Memory B cell (primary cell): ENCODE results near the gene NELFB.

ENCODE experiments used
- ATAC-seq: fragments of 150-1000 bp; cut with Tn5 transposase; 2 replicates; pipeline ENCODE4 v1.10.0; 2021; ENCODE audit warnings: low read depth, mild to moderate bottlenecking, moderate library complexity
- DNase-seq, 2 donors: peaks; one replicate each; pipeline ENCODE4 v3.0.0; 2022; ENCODE audit warnings: low spot score in 2 of 2
- H3K27ac Mint-ChIP-seq: one replicate; pipeline ENCODE4 v1.8.0; 2022; ENCODE audit warnings: mild to moderate bottlenecking, moderate library complexity, mixed read lengths
- H3K27me3 Mint-ChIP-seq: one replicate; pipeline ENCODE4 v1.8.0; 2022; ENCODE audit warnings: mixed read lengths
- H3K36me3 Mint-ChIP-seq: one replicate; pipeline ENCODE4 v1.8.0; 2022; ENCODE audit warnings: mild to moderate bottlenecking, mixed read lengths
- H3K4me1 Mint-ChIP-seq: one replicate; pipeline ENCODE4 v1.8.0; 2022; ENCODE audit warnings: mixed read lengths
- H3K4me3 Mint-ChIP-seq: one replicate; pipeline ENCODE4 v1.8.0; 2022; ENCODE audit warnings: mild to moderate bottlenecking, moderate library complexity, mixed read lengths
- H3K9me3 Mint-ChIP-seq: one replicate; pipeline ENCODE4 v1.8.0; 2022; ENCODE audit warnings: mixed read lengths

Gene NELFB

DNA sequence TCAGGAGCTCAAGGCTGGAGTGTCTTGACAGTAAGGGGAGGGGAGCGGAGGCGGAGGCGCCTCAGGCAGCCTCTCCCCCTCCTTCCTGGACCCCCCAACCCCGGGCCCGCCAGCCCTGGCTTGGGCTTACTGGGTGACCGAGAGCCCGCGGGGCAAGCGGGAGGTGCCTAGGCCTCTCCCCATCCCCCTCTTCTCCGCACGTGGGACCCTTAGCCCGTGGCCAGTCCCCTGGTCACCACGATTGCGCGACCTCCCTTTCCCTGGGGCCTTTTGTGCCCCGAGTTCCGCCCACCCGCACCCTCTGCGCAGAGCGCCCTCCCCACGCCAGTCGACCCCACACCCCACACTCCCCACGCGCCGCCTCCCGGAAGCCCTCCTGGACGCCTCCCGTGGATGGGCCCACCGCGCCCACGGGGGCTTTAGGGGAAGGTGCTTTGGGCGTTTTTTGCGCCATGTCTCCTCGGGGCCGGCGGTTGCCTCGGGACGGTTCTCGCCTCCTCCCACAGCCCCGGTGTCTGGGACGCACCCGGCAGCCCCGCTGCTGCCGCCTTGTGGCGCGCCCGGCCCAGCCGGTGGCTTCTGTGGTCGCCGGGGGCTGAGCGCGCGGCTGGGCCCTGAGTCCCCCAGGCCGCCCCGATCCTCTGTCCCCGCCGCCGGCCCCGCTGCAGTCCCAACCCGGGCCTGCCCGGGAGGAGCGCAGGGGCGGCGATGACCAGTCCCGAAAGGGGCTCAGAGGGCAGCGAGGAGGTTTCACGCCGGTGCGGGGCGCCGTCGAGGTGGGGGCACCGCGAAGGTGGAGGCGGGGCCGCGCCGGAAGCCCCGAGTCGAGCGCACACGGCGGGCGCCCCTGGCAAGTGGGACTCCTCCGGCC lies 25.6 kb downstream of the NELFB start:
- H3K27me3 Mint-ChIP-seq, result no peaks in the 10 kb centered on the region
- DNase-seq (no peak), ATAC-seq (peak; percentile 43)
- peaks cover 21% of the 10 kb centered on the region for H3K4me1 Mint-ChIP-seq
- no peaks in the 10 kb centered on the region for H3K9me3 Mint-ChIP-seq
- H3K27ac Mint-ChIP-seq, result no peak overlapping the region
- peaks cover 4% of the 10 kb centered on the region for H3K36me3 Mint-ChIP-seq
- no peak overlapping the region for H3K4me3 Mint-ChIP-seq

DNA sequence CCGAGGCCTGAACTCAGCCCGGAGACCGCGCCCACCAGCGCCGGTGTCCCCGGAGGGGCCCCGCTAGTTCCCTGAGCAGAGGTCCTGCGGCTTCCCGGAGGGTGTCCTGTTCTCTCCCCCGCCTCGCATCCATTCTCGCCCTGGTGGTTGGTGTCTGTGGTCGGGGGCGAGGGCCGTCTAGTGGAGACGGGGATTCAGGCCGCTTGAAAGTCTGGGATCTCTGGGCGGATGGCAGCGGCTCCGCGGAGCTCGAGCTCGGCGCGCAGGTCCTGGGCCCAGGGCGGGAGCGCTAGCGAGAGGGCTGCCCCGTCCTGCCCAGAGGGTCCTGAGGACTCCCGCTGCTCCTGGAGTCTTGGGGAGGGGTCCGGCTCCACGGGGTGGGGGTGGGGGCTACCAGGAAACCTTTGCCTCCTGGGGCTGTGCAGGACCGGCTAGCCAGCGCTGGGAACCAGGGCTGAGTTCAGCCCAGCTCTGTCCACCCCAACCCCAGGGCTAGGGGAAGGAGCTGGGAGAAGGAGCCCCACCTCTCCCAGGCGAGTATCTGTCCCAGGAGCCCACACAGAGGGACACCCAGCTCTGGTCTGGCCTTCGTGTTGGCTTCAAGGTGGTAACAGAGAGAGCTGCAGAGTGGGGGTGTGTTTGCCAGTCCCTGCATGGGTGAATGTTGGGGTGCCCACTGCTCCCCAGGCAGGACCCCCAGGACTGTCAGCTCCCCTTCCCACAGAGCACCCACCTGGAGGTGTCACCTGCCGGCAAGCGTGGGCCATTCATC lies 26.4 kb downstream of the NELFB start:
- no peaks in the 10 kb centered on the region for H3K27me3 Mint-ChIP-seq
- H3K4me3 Mint-ChIP-seq, result no peak overlapping the region
- peaks cover 20% of the 10 kb centered on the region for H3K4me1 Mint-ChIP-seq
- H3K27ac Mint-ChIP-seq, result peak overlapping the region; percentile 94
- H3K36me3 Mint-ChIP-seq, result peaks cover 4% of the 10 kb centered on the region
- ATAC-seq (no peak), DNase-seq (no peak)
- H3K9me3 Mint-ChIP-seq, result no peaks in the 10 kb centered on the region

DNA sequence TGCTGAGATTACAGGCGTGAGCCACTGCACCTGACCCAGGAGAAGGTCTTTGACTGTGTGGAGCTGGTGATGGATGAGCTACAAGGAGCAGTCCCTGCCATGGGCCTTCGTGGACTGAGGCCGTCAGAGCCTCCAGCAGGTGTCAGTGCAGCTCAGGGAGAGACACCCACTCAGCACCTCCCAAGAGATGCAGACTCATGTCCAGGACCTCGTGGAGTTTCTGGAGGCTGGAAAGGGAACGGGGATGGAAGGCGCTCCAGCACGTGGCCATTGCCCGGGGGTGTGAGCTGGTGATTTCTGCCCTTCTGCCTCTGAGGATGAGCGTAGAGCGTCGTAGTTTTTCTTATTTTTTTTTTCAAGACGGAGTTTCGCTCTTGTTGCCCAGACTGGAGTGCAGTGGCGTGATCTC lies 31.9 kb downstream of the NELFB start:
- DNase-seq, result no peak
- Mint-ChIP-seq H3K27ac (peak overlapping the region; percentile 71), H3K4me3 (peak overlapping the region; percentile 58)

DNA sequence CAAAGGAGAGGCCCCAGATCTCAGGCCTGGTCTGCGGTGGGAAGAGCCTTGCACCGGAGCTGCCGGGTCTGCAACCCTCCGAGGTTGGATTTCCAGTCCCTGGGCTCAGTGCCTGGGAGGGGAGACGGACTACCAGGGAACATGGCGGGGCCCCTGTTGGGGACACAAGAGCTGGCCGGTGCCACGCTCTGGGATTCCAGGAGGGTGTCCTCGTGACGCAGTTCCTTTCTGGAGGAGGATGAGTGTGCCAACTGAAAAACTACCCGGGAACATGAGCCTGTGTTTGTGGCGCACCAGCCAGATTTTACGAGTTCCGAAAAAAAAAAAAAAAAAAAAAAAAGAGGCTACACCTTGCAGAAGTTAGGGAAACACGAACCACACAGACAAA lies 38.0 kb downstream of the NELFB start:
- H3K27ac Mint-ChIP-seq, result no peak overlapping the region
- no peak overlapping the region for H3K4me3 Mint-ChIP-seq

More for the DNA sequence above, 31.9 kb downstream of the NELFB start:
- peaks cover 8% of the 10 kb centered on the region for H3K36me3 Mint-ChIP-seq
- H3K27me3 Mint-ChIP-seq, result no peaks in the 10 kb centered on the region
- no peaks in the 10 kb centered on the region for H3K9me3 Mint-ChIP-seq
- peaks cover 16% of the 10 kb centered on the region for H3K4me1 Mint-ChIP-seq
- peak; percentile 14 for ATAC-seq

DNA sequence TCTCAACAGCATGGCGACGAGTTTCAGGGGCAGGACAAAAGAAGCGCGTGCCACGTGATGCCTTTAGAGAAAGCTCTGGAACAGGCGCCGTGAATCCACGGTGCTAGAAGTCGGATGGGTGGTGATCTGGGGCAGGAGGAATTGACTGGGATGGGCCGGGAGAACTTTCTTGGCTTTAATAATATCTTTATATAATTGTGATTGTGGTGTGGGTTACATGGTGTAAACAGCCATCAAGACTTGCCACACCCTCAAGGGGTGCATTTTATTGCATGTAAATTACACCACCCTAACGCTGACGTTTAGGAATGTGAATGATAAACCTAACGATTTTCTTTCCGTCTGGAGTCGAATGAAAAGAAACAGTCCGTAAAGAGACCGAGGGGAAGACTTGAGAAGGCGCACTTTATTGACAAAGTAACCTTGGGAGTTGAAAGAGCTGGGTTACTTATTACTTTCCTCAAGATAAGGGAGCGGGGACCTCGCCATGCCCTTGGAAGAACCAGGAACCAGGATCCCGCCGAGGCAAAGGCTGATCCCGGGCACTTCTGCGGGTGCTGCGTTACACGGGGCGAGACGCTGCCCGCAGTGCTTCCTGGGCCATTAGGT lies 38.5 kb downstream of the NELFB start:
- ATAC-seq (no peak), DNase-seq (no peak)
- Mint-ChIP-seq H3K4me3 (no peak overlapping the region), H3K4me1 (peaks cover 9% of the 10 kb centered on the region), H3K9me3 (no peaks in the 10 kb centered on the region), H3K27ac (no peak overlapping the region), H3K36me3 (no peaks in the 10 kb centered on the region), H3K27me3 (peaks cover 7% of the 10 kb centered on the region)

More for the DNA sequence above, 38.0 kb downstream of the NELFB start:
- DNase-seq (no peak), ATAC-seq (no peak)
- peaks cover 7% of the 10 kb centered on the region for H3K27me3 Mint-ChIP-seq
- no peaks in the 10 kb centered on the region for H3K36me3 Mint-ChIP-seq
- H3K9me3 Mint-ChIP-seq, result no peaks in the 10 kb centered on the region
- peaks cover 9% of the 10 kb centered on the region for H3K4me1 Mint-ChIP-seq

DNA sequence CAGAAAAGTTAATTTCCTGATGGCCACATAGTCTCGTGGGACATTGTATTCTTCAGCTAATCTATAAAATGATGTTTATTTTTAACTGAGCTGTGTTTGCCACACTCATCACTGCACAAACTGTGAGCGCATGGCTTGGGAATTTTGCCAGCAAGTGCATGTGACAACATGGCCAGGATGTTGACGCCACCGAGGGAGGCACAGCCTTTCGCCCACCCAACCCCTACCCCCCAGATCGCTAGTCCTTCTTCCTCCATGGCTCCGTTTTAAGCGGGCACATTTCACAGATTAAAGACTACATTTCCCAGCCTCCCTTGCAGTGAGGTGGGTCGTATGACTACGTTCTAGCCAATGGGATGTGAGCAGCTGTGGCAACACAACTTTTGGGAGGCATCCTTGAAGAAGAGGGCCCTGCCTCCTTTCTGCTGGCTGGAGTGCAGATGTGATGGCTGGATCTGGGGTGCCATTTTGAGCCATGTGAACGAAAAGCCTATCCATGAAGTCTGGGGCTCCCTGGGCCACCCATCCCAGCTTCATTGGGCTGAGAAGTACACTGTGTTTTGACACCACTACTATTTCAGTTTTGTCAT lies 39.1 kb downstream of the NELFB start:
- Mint-ChIP-seq H3K4me1 (peaks cover 9% of the 10 kb centered on the region), H3K9me3 (no peaks in the 10 kb centered on the region), H3K4me3 (no peak overlapping the region), H3K27me3 (peaks cover 7% of the 10 kb centered on the region), H3K27ac (no peak overlapping the region), H3K36me3 (no peaks in the 10 kb centered on the region)
- no peak for DNase-seq
- ATAC-seq, result peak; percentile 28

DNA sequence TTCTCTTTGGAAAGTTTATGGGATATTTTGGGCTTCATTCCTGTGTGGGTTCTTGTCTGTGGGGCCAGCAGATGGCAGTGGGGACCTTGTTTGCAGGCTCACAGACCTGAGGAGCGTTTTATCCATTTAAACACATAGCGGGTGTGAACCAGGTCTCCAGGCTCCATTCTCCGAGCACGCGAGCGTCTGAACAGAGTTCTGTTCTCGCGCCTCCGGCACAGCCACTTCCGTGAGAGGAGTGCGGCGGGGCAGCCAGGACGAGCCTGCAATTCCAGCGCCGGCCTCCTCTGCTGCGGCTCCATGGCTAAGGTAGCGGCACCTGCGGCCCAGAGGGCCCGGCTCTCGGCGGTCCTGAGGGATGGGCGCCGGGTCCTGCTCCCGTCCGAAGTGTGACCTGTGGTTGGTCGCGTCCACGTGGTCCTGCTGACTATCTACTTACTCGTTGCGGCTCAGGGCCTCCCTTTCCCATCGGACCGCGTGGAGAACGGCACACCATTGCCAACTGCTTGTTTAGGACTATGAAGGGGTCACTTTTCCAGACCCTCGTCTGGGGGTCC lies 39.6 kb downstream of the NELFB start:
- peak; percentile 11 for ATAC-seq
- Mint-ChIP-seq H3K36me3 (no peaks in the 10 kb centered on the region), H3K4me1 (peaks cover 9% of the 10 kb centered on the region), H3K9me3 (no peaks in the 10 kb centered on the region), H3K4me3 (no peak overlapping the region), H3K27me3 (peaks cover 7% of the 10 kb centered on the region), H3K27ac (no peak overlapping the region)
- DNase-seq, result no peak

DNA sequence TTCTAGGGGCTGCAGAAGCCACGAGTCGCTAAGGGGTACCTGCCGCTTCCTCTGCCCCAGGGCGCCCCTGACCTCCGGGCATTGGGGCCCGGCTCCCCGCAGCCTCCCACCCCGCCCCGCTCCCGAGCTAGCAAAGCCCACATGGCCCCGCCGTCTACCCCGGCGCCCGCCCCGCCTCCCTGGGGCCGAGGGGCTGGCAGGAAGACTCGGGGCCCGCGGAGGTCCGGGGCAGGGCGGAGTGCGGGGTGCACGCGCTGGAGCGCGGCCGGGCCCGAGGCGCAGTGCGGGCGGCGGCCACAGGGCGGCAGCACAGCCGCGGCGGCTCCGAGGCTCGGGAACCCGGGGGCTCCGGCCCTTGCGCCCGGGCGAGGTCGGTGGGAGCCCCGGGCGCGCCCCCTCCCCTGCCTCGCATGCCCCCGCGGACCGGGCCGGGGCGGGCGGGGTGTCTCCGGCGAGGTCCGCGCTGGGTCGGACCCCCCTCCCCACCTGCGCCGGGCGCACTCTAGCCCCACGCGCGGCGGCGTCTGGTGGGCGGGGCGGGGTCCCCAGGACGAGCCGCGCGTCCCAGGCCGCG lies 40.2 kb downstream of the NELFB start:
- Mint-ChIP-seq H3K27me3 (peaks cover 7% of the 10 kb centered on the region), H3K9me3 (no peaks in the 10 kb centered on the region), H3K27ac (no peak overlapping the region), H3K4me3 (no peak overlapping the region), H3K4me1 (peaks cover 9% of the 10 kb centered on the region), H3K36me3 (no peaks in the 10 kb centered on the region)
- ATAC-seq (peak; percentile 81), DNase-seq (peak in 1 of 2 donors; percentile 81)

DNA sequence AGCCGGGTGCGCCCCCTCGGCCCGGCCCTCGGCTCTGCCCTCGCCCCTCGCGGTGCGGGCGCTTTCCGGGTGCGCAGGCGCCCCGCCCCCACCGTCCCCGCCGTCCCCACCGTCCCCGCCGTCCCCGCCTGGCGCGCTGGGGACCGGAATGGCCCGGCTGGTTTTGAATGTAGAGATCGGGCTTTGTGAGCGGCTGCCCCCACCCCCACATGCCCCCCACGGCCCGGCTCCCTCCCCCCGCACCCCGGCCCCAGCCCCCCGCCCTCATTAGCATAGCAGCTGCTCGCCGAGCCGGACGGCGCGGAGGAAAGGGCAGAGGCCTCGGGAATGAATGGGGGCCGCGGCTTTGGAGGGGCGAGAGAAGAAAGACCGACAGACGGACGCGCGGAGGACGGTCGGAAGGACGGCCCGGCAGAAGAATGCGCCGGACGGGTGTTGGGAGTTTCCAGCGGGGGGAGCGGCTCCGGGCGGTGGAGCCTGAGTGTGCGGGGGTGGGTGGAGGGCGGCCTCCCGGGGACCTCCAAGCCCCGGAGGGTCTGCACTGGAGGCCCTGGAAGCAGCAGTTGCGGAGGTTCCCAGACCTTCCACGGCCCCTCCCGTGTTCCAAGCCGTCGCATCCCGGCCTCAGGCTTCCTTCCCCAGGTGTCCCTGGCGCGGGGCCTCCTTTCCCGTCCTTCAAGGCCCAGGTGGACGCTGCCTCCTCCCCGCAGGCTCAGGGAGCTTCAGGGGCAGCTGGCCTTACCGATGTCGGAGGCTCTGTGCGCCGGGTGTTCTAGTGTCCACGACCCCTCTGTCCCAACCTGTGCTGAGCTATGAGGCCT lies 40.9 kb downstream of the NELFB start:
- no peak overlapping the region for H3K27ac Mint-ChIP-seq
- peak; percentile 12 for ATAC-seq
- peaks cover 10% of the 10 kb centered on the region for H3K27me3 Mint-ChIP-seq
- H3K4me3 Mint-ChIP-seq, result peak overlapping the region; percentile 75
- H3K4me1 Mint-ChIP-seq, result peaks cover 11% of the 10 kb centered on the region
- DNase-seq, result no peak
- H3K9me3 Mint-ChIP-seq, result no peaks in the 10 kb centered on the region
- no peaks in the 10 kb centered on the region for H3K36me3 Mint-ChIP-seq

DNA sequence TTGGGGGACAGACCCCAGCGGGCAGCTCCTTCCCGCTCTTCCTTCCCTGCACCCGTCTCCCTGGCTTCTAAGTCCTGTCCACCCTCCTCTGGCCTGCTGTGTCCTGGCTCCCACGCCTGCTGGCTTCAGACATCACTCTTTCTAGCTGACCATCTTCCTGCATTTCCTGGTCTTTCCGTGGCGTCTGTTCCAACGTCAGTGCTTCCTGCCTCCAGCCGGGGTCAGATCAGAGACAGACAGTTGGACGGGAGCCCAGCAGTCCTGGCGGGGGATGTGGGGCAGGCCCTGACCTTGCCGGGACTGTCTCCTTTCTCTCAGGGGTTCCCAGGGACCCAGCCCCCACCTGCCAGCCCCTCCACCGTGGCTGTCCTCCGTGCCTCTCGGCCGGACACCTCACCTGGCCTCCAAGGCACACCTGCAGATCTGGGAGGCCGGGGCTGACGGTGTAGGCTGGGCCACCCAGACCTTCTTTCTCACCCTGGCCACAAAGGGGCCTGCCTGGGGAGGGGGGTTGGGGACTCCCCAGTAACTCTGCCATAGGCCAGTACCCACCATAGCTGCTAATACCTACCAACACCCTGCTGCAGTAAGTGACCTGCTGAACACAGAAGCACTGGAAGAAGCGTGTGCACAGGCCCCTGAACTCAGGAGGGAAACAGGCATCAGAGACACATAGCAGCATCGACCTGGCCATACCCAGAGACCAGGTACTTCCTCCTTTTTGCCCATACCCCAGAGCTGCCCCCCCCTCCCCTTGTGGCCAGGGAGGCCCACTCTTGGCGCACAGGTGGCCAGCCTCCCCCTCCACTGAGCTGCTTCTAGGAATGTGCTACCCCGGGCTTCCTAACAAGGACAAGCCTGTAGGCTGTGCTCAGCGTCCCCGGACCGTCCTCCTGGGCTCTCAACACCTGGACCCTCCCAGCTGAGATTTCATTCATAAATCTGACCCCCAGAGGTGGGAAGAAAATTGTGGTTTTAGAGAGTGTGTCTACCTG lies 41.8 kb downstream of the NELFB start:
- H3K4me3 Mint-ChIP-seq, result peak overlapping the region; percentile 75
- H3K27ac Mint-ChIP-seq, result no peak overlapping the region
- no peaks in the 10 kb centered on the region for H3K9me3 Mint-ChIP-seq
- peaks cover 10% of the 10 kb centered on the region for H3K27me3 Mint-ChIP-seq
- DNase-seq, result no peak
- peaks cover 11% of the 10 kb centered on the region for H3K4me1 Mint-ChIP-seq
- ATAC-seq, result no peak
- no peaks in the 10 kb centered on the region for H3K36me3 Mint-ChIP-seq

DNA sequence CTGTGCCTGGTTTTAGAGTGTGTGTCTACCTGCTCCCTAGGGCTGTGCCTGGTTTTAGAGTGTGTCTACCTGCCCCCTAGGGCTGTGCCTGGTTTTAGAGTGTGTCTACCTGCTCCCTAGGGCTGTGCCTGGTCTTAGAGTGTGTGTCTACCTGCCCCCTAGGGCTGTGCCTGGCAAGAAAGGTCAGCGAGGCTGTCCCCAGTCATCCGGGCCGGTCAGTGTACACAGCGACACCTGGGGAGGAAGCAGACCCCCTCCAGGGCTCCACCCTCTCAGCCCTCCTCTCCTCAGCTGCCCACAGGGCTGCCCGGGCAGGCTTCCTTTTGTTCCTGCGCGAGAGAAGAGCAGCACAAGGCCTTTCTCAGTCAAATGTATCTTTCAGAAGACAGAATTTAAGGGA lies 42.8 kb downstream of the NELFB start:
- ATAC-seq (no peak), DNase-seq (no peak)
- H3K27me3 Mint-ChIP-seq, result peaks cover 10% of the 10 kb centered on the region
- peaks cover 11% of the 10 kb centered on the region for H3K4me1 Mint-ChIP-seq
- no peak overlapping the region for H3K27ac Mint-ChIP-seq
- no peaks in the 10 kb centered on the region for H3K9me3 Mint-ChIP-seq
- H3K36me3 Mint-ChIP-seq, result no peaks in the 10 kb centered on the region
- no peak overlapping the region for H3K4me3 Mint-ChIP-seq
